Measurements from ENCODE around the gene KBTBD4.
"Not testable (repeated sequence)": the region's sequence is repeated elsewhere in the genome, so short reads cannot be mapped to it uniquely, and the experiment has no call there.

Gene KBTBD4

DNA sequence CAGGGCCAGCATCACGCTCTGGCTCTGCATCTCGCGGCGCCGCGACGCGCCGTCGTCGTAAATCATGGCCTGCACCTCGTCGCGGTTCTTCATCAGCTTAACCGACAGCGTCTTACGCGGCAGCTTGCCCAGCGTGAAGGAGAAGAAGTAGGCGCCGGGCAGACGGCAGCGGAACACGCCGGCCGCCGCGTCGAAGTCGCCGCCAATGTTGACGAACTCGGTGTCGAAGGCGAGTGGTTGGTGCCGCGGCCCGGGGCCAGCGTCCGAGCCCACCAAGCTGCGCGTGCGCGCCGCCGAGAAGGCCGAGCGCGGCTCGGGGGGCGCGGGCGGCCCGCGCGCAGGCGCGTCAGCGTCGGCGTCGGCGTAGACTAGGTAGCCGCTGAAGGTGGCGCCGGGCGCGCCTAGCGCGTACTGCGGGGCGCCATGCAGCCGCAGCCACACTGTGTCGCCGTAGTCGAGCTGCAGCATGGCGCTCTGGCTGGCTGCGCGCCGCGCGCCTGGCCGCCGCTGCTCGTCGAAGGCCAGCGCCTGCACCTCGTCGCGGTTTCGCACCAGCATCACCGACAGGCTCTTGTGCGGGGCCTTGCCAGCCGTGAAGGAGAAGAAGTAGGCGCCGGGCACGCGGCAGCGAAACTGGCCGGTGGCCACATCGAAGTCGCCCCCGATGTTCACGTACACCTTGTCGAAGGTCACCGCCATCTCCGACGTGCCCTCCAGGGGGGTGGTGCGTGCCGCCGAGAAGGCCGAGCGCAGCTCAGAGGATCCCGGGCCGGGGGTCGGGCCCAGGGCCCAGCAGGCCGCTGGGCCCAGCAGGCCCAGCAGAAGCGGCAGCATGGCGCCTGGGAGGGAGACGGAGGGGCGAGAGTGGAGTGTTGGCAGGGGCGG lies 11.4 kb upstream of the KBTBD4 start:
- DNase-seq (ENCODE audit: low spot score), result no peak

- no peak for DNase-seq (ENCODE audit: low spot score)
These were observed 10.8 kb upstream of the KBTBD4 start for GRCh38 chr11:47589584-47589976.

DNA sequence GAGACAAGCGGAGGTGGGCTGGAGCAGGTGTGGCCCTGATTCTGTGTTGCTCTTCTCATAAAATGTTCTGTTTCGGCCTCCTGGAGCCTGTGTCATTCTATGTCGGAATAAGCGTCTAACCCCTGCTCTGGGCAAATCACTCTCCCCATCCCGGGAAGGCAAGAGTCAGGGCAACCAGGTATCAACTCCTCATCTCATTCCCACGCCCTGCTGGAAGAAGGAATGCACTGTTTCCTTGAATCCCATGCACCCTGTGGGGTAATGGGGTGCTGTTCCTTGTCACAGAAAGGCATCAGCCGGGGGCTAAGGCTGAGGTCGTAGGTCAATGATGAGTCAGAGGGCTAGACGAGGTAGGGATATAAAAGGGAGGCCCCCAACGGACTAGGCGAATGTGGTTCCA lies 10.3 kb upstream of the KBTBD4 start:
- DNase-seq (ENCODE audit: low spot score), result no peak

DNA sequence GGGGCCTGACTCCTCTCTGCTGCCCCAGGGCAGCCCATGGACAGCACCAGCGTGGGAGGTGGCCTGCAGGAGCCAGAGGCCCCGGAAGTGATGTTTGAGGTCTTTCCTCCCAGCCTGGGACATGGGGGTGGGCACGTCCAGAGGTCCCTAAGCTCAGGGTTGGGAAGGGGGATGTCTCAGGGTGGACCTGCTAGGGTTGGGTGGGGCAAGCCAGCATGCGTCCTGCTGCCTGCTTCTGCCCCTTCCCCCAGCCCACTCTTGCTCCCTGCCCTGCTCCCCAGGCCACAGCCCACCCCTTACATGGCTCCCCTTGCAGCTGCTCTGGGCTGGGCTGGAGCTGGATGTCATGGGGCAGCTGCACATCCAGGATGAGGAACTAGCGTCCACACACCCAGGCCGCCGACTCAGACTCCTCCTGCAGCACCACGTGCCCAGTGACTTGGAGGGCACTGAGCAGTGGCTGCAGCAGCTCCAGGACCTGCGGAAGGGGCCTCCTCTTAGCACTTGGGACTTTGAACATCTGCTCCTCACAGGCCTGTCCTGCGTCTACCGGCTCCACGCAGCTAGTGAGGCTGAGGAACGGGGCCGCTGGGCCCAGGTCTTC lies 9.1 kb upstream of the KBTBD4 start:
- no peak for DNase-seq (ENCODE audit: low spot score)

DNA sequence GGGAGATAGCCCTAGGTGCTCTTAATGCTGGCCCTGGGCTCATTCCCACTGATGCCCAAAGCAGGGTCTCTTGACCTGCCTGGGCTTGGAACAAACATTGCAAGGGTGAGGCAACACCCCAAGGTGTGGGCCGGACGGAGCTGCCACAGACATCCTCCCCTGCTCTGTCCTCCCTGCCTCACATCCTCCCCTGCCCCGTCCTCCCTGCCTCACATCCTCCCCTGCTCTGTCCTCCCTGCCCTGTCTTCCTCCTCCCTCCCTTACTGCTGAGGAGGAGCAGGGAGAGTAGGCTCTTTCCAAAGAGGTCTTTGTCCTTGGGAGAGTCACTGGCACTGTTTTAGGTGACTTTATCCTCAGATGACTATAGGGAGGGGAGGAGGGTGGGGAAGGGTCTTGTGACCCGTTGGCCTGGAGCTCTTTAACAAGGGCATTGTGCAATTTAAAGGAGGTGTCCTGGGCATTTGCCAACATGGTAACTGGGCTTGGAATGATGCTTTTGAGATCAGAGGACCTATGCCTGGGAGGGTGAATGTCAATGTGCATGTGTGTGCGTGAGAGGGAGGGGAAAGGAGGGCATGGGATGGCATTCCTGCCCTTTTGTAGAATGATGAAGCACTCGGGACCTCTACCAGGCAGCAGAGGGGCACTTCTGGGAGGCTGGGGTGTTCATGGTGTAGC lies 8.4 kb upstream of the KBTBD4 start:
- DNase-seq (ENCODE audit: low spot score), result no peak

GRCh38 chr11:47586098-47586855 lies 7.5 kb upstream of the KBTBD4 start, which contains the start of gene FAM180B:
TSS of gene FAM180B (plus strand) at chr11:47586678. CDS start at chr11:47586769, 91 bp downstream.
- no peak for DNase-seq (ENCODE audit: low spot score)

GRCh38 chr11:47583844-47584243 lies 5.1 kb upstream of the KBTBD4 start:
- no peak for DNase-seq (ENCODE audit: low spot score)

DNA sequence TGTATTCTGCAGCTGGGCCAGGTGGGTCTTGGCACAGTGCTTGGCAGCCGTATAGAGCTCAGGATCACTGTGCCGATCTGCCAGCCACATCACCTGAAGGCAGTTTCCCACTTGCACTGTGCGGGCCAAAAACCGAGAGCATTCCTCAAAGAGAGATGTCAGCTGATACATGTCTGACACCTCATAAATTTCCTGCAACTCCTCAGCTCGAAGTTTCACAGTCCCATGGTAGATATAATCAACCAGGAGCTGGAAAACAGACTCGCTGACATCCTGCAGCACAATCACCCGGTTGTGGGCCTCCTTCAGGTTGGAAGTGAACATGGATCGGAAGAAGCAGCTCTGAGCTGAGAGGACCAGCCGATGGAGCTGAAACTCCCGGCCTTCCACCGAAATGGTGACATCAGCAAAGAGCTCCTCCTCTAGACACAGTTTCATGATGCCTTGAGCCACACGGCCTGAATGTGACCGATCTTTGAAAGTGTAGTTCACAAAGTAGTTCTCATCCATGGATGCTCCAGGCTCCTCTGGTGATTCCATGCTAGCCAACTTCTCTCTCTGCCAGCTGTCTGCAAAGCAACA lies 1.2 kb downstream of the KBTBD4 start:
- no peak for DNase-seq (ENCODE audit: low spot score)

DNA sequence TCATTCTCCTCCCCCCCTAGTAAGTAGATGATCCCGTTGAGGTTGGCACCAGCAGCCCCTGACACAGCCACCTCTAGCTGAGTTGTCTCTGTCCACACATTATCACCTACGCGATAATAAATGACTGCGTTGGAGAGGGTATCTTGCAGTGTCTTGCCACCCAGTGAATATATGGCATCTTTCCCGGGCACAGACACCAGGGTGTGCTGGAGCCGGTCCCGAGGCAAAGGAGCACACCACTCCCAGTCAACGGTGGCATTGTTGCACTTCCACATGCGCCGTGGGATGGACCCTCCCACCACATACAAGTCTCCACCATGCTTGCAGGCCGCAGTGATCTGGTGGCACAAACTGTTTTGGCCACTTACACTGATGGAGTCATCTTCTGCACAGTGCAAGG lies 5.4 kb downstream of the KBTBD4 start:
- no peak for DNase-seq (ENCODE audit: low spot score)

DNA sequence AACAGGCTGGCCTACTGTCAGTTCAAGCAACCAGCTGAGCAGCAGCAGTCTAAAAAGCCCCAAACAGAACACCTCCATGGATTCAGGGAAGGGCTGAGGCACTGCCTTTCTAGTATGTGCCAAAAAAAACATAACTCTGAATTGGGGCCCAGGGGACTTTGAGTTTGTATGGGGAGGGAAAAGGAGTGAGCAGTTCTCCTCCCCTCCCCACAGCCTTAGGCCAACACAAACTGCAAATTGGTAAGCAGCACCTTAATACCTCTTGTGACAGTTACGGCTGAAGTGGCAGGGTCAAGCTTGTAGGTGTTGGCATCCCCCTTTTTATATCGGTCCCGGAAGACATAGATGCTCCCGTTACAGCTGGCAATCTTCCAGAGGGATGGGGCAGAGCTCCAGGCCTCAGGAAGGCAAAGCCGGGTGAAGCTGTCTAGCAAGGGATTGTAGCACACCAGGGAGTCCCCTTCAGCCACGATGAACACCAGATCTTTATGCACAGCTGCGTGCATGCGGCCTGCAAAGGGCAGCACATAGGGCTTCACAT lies 6.0 kb downstream of the KBTBD4 start:
- no peak for DNase-seq (ENCODE audit: low spot score)

GRCh38 chr11:47571895-47572294 lies 6.9 kb downstream of the KBTBD4 start:
- peak; percentile 67 for DNase-seq (ENCODE audit: low spot score)

- no peak for DNase-seq (ENCODE audit: low spot score)
These were observed 7.4 kb downstream of the KBTBD4 start for GRCh38 chr11:47571357-47571729.

DNA sequence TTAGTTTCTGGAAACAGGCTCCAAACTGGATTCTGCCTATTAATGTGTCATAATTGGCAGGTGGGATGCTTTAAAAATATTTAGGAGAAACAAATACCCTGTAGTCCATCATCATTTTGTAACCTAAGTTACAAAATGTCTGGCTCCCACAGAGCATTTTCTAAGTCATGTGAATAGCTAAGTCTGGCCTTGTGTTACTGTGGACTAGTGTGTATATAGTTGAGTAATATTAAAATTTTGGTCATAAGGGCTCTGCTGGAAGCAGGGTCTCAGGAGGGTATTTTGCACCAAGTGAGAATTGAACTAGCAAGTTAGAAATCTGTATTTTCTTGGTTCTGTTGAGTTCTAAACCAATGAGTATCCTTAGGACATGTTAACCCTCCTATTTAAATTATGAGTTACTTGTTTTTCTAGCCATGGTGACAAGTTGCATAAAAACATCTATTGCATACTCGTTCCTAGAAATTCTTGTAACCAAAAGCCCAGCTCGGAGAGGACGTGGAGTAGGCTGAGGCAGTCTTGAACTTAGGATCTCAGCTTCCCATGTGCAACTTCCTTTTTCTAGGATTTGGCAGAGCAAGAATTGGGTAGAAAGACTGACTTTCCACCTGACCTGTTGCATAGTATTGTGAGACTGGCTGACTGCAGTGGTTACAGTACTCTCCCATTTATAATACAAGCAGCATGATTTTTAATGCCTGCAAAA lies 8.0 kb downstream of the KBTBD4 start:
- no peak for DNase-seq (ENCODE audit: low spot score)

- no peak for DNase-seq (ENCODE audit: low spot score)
These were observed 9.1 kb downstream of the KBTBD4 start for GRCh38 chr11:47569646-47570045.

DNA sequence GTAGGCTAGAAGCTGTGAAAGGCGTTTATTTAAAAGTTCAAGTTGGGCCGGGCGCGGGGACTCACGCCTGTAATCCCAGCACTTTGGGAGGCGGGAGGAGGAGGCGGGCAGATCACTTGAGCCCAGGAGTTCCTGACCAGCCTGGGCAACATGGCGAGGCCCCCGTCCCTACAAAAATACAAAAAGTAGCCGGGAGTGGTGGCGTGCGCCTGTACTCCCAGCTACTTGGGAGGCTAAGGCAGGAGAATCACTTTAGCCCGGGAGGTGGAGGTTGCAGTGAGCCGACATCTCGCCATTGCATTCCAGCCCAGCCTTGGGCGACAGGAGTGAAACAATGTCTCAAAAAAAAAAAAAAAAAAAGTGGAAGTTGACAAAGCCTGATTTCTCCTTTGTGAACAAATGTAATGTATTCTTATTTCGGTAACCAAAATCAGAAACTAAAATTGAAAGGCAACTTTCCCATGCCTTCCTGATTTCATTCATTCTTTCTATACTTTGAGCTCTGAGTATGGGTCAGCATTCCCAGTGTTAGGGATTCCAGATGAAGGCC lies 12.5 kb downstream of the KBTBD4 start:
- DNase-seq (ENCODE audit: low spot score), result no peak

DNA sequence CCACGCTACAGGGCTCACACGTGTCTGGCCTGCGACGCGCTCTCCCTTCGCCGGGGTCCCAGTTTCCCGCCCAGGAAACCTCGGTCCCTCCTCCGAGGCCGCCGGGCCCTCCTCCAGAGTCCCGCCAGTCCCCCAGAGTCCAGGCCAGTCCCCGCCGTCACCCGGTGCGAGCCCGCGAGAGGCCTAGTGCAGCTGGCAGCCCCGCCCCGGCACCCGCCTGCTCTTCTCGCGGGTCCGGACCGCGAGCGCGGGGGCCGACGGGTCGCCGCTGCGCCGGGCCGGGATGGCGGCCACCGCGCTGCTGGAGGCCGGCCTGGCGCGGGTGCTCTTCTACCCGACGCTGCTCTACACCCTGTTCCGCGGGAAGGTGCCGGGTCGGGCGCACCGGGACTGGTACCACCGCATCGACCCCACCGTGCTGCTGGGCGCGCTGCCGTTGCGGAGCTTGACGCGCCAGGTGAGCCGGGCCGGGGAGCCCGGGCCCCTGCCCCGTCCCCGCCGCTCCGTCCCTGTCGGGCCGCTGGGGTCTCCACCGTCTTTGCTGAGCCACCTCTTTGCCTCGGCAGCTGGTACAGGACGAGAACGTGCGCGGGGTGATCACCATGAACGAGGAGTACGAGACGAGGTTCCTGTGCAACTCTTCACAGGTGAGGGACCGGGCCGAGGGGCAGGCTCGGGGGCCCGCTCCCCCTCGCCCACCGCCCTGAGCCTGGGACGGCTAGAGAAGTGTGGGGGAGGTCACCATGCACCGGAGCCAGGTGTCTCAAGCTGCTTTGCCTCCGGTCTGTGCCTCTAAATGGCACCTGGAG lies 13.2 kb downstream of the KBTBD4 start, which contains the start of gene PTPMT1:
Gene PTPMT1 (plus strand): TSS at position 260 of the 809 bp plus-strand sequence. CDS start 24 bp downstream, at position 284.
- peak; percentile 86 for DNase-seq (ENCODE audit: low spot score)

GRCh38 chr11:47564933-47565339 lies 13.8 kb downstream of the KBTBD4 start:
- DNase-seq (ENCODE audit: low spot score), result no peak

DNA sequence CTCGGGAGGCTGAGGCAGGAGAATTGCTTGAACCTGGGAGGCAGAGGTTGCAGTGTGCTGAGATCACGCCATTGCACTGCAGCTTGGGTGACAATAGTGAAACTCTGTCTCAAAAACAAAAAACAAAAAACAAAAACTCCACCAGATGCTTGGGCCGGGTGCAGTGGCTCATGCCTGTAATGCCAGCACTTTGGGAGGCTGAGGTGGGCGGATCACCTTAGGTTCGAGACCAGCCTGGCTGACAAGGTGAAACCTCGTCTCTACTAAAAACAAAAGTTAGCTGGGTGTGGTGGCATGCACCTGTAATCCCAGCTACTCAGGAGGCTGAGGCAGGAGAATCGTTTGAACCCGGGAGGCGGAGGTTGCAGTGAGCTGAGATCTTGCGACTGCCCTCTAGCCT lies 14.4 kb downstream of the KBTBD4 start:
- not testable (repeated sequence) for DNase-seq (ENCODE audit: low spot score)

GRCh38 chr11:47562393-47562792 lies 16.4 kb downstream of the KBTBD4 start:
- DNase-seq (ENCODE audit: low spot score), result not testable (repeated sequence)

- DNase-seq (ENCODE audit: low spot score), result no peak
These were observed 18.3 kb downstream of the KBTBD4 start for GRCh38 chr11:47560426-47560825.

Data from AG08395 (cell line).